ENCODE measurements around the gene LARP7. TPM values are rescaled to one million over a fixed set of nuclear protein-coding genes. Genes with fewer than 3 reads are reported as not detected.
"Not testable (repeated sequence)": the region's sequence is repeated elsewhere in the genome, so short reads cannot be mapped to it uniquely, and the experiment has no call there.

Gene LARP7
- total RNA-seq, 4 donors from 2014 or later = 59.1 to 74.2 (median 65.4) TPM

GRCh38 chr4:112651641-112652040 is 14.7 kb downstream of the LARP7 start:
- peaks cover 6 to 97% of the 10 kb centered on the region in 2 donors for H3K36me3 ChIP-seq

GRCh38 chr4:112652216-112652615 is 15.3 kb downstream of the LARP7 start:
- Histone ChIP-seq H3K27me3 (no peaks in the 10 kb centered on the region), H3K4me1 (no peaks in the 10 kb centered on the region), H3K9me3 (no peaks in the 10 kb centered on the region), H3K4me3 (no peak overlapping the region), H3K27ac (no peak overlapping the region), H3K36me3 (peaks cover 3 to 94% of the 10 kb centered on the region in 2 donors)
- TF ChIP-seq POLR2A (IDR thresholded peaks at IDR 0.05) (no peak), POLR2AphosphoS5 (IDR thresholded peaks at IDR 0.05) (no peak), CTCF (IDR thresholded peaks at IDR 0.05) (no peak), EP300 (IDR thresholded peaks at IDR 0.05) (no peak)
- WGBS, 2 donors (ENCODE audit: low coverage in 1 of 2) = 29 to 41% methylated on average over 1 of the region's 1 CpG
- no peak for ATAC-seq

More at GRCh38 chr4:112651641-112652040, 14.7 kb downstream of the LARP7 start:
- no peak for TF ChIP-seq EP300 (IDR thresholded peaks at IDR 0.05)
- no peak for TF ChIP-seq POLR2AphosphoS5 (IDR thresholded peaks at IDR 0.05)
- TF ChIP-seq CTCF (IDR thresholded peaks at IDR 0.05) = no peak
- no peak for TF ChIP-seq POLR2A (IDR thresholded peaks at IDR 0.05)
- no peaks in the 10 kb centered on the region for H3K4me1 ChIP-seq
- no peak overlapping the region for H3K27ac ChIP-seq
- no peak overlapping the region for H3K4me3 ChIP-seq
- H3K9me3 ChIP-seq = no peaks in the 10 kb centered on the region
- ATAC-seq = no peak
- no peaks in the 10 kb centered on the region for H3K27me3 ChIP-seq

- TF ChIP-seq POLR2AphosphoS5 (IDR thresholded peaks at IDR 0.05) (no peak), EP300 (IDR thresholded peaks at IDR 0.05) (no peak), POLR2A (IDR thresholded peaks at IDR 0.05) (no peak), CTCF (IDR thresholded peaks at IDR 0.05) (no peak)
- Histone ChIP-seq H3K4me1 (no peaks in the 10 kb centered on the region), H3K36me3 (peaks cover 0 to 88% of the 10 kb centered on the region in 2 donors), H3K27me3 (no peaks in the 10 kb centered on the region), H3K4me3 (no peak overlapping the region), H3K27ac (no peak overlapping the region), H3K9me3 (no peaks in the 10 kb centered on the region)
- 69 to 79% methylated on average over 5 of the region's 5 CpGs for WGBS, 2 donors (ENCODE audit: low coverage in 1 of 2)
- ATAC-seq = no peak
Measured at GRCh38 chr4:112655270-112655669, 18.3 kb downstream of the LARP7 start.

- not testable (repeated sequence) for H3K4me1 ChIP-seq, H3K27ac ChIP-seq, H3K27me3 ChIP-seq, ATAC-seq, H3K9me3 ChIP-seq, H3K4me3 ChIP-seq
- H3K36me3 ChIP-seq = peaks cover 0 to 80% of the 10 kb centered on the region in 2 donors
- WGBS, 2 donors (ENCODE audit: low coverage in 1 of 2) = 75 to 91% methylated on average over 2 to 4 of the region's 5 CpGs
Measured at GRCh38 chr4:112656115-112656514, 19.2 kb downstream of the LARP7 start.

- H3K36me3 ChIP-seq = peaks cover 0 to 3% of the 10 kb centered on the region in 2 donors
- no CpG with 5 or more reads among the region's 2 CpGs for WGBS, 2 donors (ENCODE audit: low coverage in 1 of 2)
- H3K27ac ChIP-seq = no peak overlapping the region
- ATAC-seq = no peak
- no peaks in the 10 kb centered on the region for H3K9me3 ChIP-seq
- H3K4me3 ChIP-seq = no peak overlapping the region
- TF ChIP-seq CTCF (IDR thresholded peaks at IDR 0.05) (no peak), POLR2A (IDR thresholded peaks at IDR 0.05) (no peak), EP300 (IDR thresholded peaks at IDR 0.05) (no peak), POLR2AphosphoS5 (IDR thresholded peaks at IDR 0.05) (no peak)
- no peaks in the 10 kb centered on the region for H3K4me1 ChIP-seq
- no peaks in the 10 kb centered on the region for H3K27me3 ChIP-seq
Measured at GRCh38 chr4:112664611-112665010, 27.7 kb downstream of the LARP7 start.
